Liver (tissue), 9 donors: ENCODE data around the gene TBK1. TPM values are rescaled to one million over a fixed set of nuclear protein-coding genes. Genes with fewer than 3 reads are reported as not detected.

ENCODE experiments used
- DNase-seq: peaks from one replicate; pipeline ENCODE4 v3.0.0-alpha.2; 2017; ENCODE audit warnings: low spot score
- H3K27ac ChIP-seq, 2 donors: one replicate each; pipeline ENCODE4 v1.7.0; 2013; ENCODE audit warnings: inconsistent platforms in 2 of 2, low read length in 2 of 2, control low read depth in 1 of 2, low read depth in 1 of 2, mild to moderate bottlenecking in 1 of 2
- H3K27me3 ChIP-seq, 4 donors: one replicate each; pipeline versions ENCODE4 v1.6.1 to v1.7.0; 2013; ENCODE audit warnings: low read length in 3 of 4, inconsistent platforms in 1 of 4, mild to moderate bottlenecking in 1 of 4, moderate library complexity in 1 of 4; ENCODE audit not compliant: control insufficient read depth in 4 of 4, insufficient read depth in 4 of 4
- H3K36me3 ChIP-seq, 4 donors: one replicate each; pipeline versions ENCODE4 v1.6.1 to v1.7.0; 2013; ENCODE audit warnings: low read length in 3 of 4, mild to moderate bottlenecking in 3 of 4, low read depth in 1 of 4, moderate library complexity in 1 of 4; ENCODE audit not compliant: control insufficient read depth in 4 of 4, insufficient read depth in 3 of 4
- H3K4me1 ChIP-seq, 4 donors: one replicate each; pipeline versions ENCODE4 v1.6.1 to v1.7.0; 2013; ENCODE audit warnings: low read length in 3 of 4, mild to moderate bottlenecking in 3 of 4, moderate library complexity in 1 of 4; ENCODE audit not compliant: control insufficient read depth in 4 of 4, insufficient read depth in 4 of 4
- H3K4me3 ChIP-seq, 3 donors: one replicate each; pipeline versions ENCODE4 v1.6.1 to v1.7.0; 2013; ENCODE audit warnings: low read length in 3 of 3, control low read depth in 1 of 3, low read depth in 1 of 3, mild to moderate bottlenecking in 1 of 3
- H3K9ac ChIP-seq, 2 donors: one replicate each; pipeline ENCODE4 v1.7.0; 2013; ENCODE audit warnings: low read length in 2 of 2, mild to moderate bottlenecking in 2 of 2, moderate library complexity in 2 of 2, control low read depth in 1 of 2, low read depth in 1 of 2
- H3K9me3 ChIP-seq, 4 donors: one replicate each; pipeline versions ENCODE4 v1.6.1 to v1.7.0; 2013; ENCODE audit warnings: low read length in 3 of 4; ENCODE audit not compliant: control insufficient read depth in 4 of 4
- ATF3 ChIP-seq: IDR thresholded peaks from 2 replicates; pipeline ENCODE4 v1.6.1; 2016; ENCODE audit warnings: antibody characterized with exemption
- CTCF ChIP-seq: fragments of 150-350 bp; IDR thresholded peaks from 2 replicates; pipeline ENCODE4 v1.5.1; 2017; ENCODE audit warnings: improper control_type of control experiment, low read depth, low read length; ENCODE audit not compliant: missing input control
- EGR1 ChIP-seq, 2 donors: IDR thresholded peaks; 2 replicates each; pipeline ENCODE4 v1.6.1; 2016 to 2018; ENCODE audit warnings: antibody characterized with exemption in 2 of 2, low read depth in 2 of 2
- FOXA1 ChIP-seq: IDR thresholded peaks from 2 replicates; pipeline ENCODE4 v1.6.1; 2016; ENCODE audit warnings: antibody characterized with exemption
- FOXA2 ChIP-seq: IDR thresholded peaks from 2 replicates; pipeline ENCODE4 v1.6.1; 2016; ENCODE audit warnings: antibody characterized with exemption
- GABPA ChIP-seq, 2 donors: IDR thresholded peaks in 1 of 2; conservative IDR thresholded peaks in 1 of 2; 2 replicates each; pipeline ENCODE4 v1.6.1; 2016; ENCODE audit warnings: antibody characterized with exemption in 2 of 2, mild to moderate bottlenecking in 1 of 2, moderate library complexity in 1 of 2
- HNF4A ChIP-seq, 2 donors: conservative IDR thresholded peaks; 2 replicates each; pipeline ENCODE4 v1.6.1; 2016; ENCODE audit warnings: antibody characterized with exemption in 2 of 2, mild to moderate bottlenecking in 2 of 2
- HNF4G ChIP-seq: IDR thresholded peaks from 2 replicates; pipeline ENCODE4 v1.6.1; 2016; ENCODE audit warnings: antibody characterized with exemption
- MAX ChIP-seq: IDR thresholded peaks from 2 replicates; pipeline ENCODE4 v1.6.1; 2016; ENCODE audit warnings: antibody characterized with exemption
- RAD21 ChIP-seq, 2 donors: IDR thresholded peaks; 2 replicates each; pipeline ENCODE4 v1.6.1; 2016; ENCODE audit warnings: antibody characterized with exemption in 2 of 2, mild to moderate bottlenecking in 2 of 2
- SP1 ChIP-seq: IDR thresholded peaks from 2 replicates; pipeline ENCODE4 v1.6.1; 2018; ENCODE audit warnings: antibody characterized with exemption, mild to moderate bottlenecking
- TAF1 ChIP-seq: conservative IDR thresholded peaks from 2 replicates; pipeline ENCODE4 v1.6.1; 2016; ENCODE audit warnings: antibody characterized with exemption, mild to moderate bottlenecking
- YY1 ChIP-seq: IDR thresholded peaks from 2 replicates; pipeline ENCODE4 v1.6.1; 2016; ENCODE audit warnings: antibody characterized with exemption, mild to moderate bottlenecking
- ZBTB33 ChIP-seq: IDR thresholded peaks from 2 replicates; pipeline ENCODE4 v1.6.1; 2016; ENCODE audit warnings: antibody characterized with exemption
- WGBS: extraction: QIAGEN DNeasy Blood & Tissue Kit; methylation state at CpG from one replicate; pipeline ENCODE4 v1.1.7; 2013; 5-methylcytosine and 5-hydroxymethylcytosine counted together
- polyA plus RNA-seq, 2 donors: library from polyadenylated mRNA; stranded (reverse) in 1 of 2; unstranded in 1 of 2; fragments of 200-250 nt in 1 of 2; fragments of >200 nt in 1 of 2; fragmentation: Nextera tagmentation in 1 of 2; extraction: Ambion mirVana in 1 of 2; gene quantifications; one replicate each; pipeline versions ENCODE4 v1.2.1 to v1.2.3, GENCODE V29; 2013 to 2015
- total RNA-seq, 2 donors: library from RNA; depleted of rRNA; stranded (reverse); fragments of >200 nt; gene quantifications; one replicate each; pipeline ENCODE4 v1.2.3, GENCODE V29; 2014
- donor health status: healthy.
- donor health status: healthy.
- donor health status: healthy.
- donor health status: healthy.
- donor health status: healthy.

The TBK1 gene
- total and polyA plus RNA-seq, 4 donors, result 7.6 to 20.7 (median 13.9) TPM

GRCh38 chr12:64430886-64431285 is 21.0 kb upstream of the TBK1 start (continued):
- TF ChIP-seq EGR1 (IDR thresholded peaks at IDR 0.05; ENCODE audit: low read depth in 2 of 2) (no peak), TAF1 (no peak), RAD21 (IDR thresholded peaks at IDR 0.05) (no peak), YY1 (no peak)

- Histone ChIP-seq H3K27me3 (no peaks in the 10 kb centered on the region), H3K36me3 (peaks cover 18 to 75% (median 65%) of the 10 kb centered on the region in 4 donors), H3K4me3 (no peak overlapping the region), H3K9ac (no peak overlapping the region), H3K27ac (no peak overlapping the region), H3K9me3 (no peaks in the 10 kb centered on the region), H3K4me1 (no peaks in the 10 kb centered on the region)
- 98% methylated on average over 4 of the region's 4 CpGs for WGBS
- TF ChIP-seq FOXA1 (no peak), HNF4A (conservative IDR thresholded peaks at IDR 0.05) (no peak), TAF1 (no peak), ZBTB33 (no peak), RAD21 (IDR thresholded peaks at IDR 0.05) (no peak), FOXA2 (no peak), SP1 (no peak), ATF3 (no peak), YY1 (no peak), CTCF (no peak), GABPA (IDR thresholded peaks at IDR 0.05 in 1 of 2, conservative IDR thresholded peaks at IDR 0.05 in 1 of 2) (no peak), MAX (no peak)
- DNase-seq, result no peak
Observed at GRCh38 chr12:64431791-64432190, 20.1 kb upstream of the TBK1 start.

- TF ChIP-seq HNF4G, result no peak
- TF ChIP-seq SP1, result no peak
- TF ChIP-seq HNF4A (conservative IDR thresholded peaks at IDR 0.05), result no peak
- 94% methylated on average over 5 of the region's 5 CpGs for WGBS
- Histone ChIP-seq H3K9me3 (no peaks in the 10 kb centered on the region), H3K4me1 (no peaks in the 10 kb centered on the region), H3K9ac (no peak overlapping the region), H3K4me3 (no peak overlapping the region), H3K27ac (no peak overlapping the region), H3K27me3 (no peaks in the 10 kb centered on the region), H3K36me3 (peaks cover 19 to 79% (median 64%) of the 10 kb centered on the region in 4 donors)
- DNase-seq, result no peak
Observed at GRCh38 chr12:64433915-64434314, 18.0 kb upstream of the TBK1 start.
